ENCODE measurements around the gene DNAL4. TPM values are rescaled to one million over a fixed set of nuclear protein-coding genes. Genes with fewer than 3 reads are reported as not detected.
A peak's percentile ranks its signal among the peaks of the same experiment; 100 is the strongest.

Gene DNAL4
- 19.4 TPM for total RNA-seq (ENCODE audit: unreplicated experiment)
- long read RNA-seq, transcript DNAL4-201 (4 exons, 1,504 nt) = major isoform, 8 of 13 reads
- long read RNA-seq, partial matches to known transcripts = 2 of 13 reads
- long read RNA-seq, other reads (novel, unspliced or antisense) = 1 of 13 reads

GRCh38 chr22:38793721-38794466 lies at the start of gene DNAL4:
DNAL4 (minus strand) TSS chr22:38794143; CDS start chr22:38782731, 11,412 bp downstream.
- peak within 1 kb of the TSS; percentile 67 for H3K27ac Mint-ChIP-seq (ENCODE audit: unreplicated experiment)
- DNase-seq = peak; percentile 88
- peaks cover 6% of the 10 kb centered on the region for H3K36me3 Mint-ChIP-seq (ENCODE audit: unreplicated experiment)

GRCh38 chr22:38843201-38843656 lies 49.3 kb upstream of the DNAL4 start:
- peak; percentile 27 for TF ChIP-seq CTCF (IDR thresholded peaks at IDR 0.05; ENCODE audit: partially characterized antibody, unreplicated experiment)
- H3K4me3 Mint-ChIP-seq (ENCODE audit: unreplicated experiment) = no peak overlapping the region
- H3K27me3 Mint-ChIP-seq (ENCODE audit: unreplicated experiment) = peaks cover 23% of the 10 kb centered on the region
- peak; percentile 80 for DNase-seq
- H3K4me1 Mint-ChIP-seq (ENCODE audit: low read depth, unreplicated experiment) = peaks cover 10% of the 10 kb centered on the region
- H3K9me3 Mint-ChIP-seq (ENCODE audit: unreplicated experiment) = peaks cover 10% of the 10 kb centered on the region
- H3K36me3 Mint-ChIP-seq (ENCODE audit: unreplicated experiment) = no peaks in the 10 kb centered on the region
- H3K27ac Mint-ChIP-seq (ENCODE audit: unreplicated experiment) = no peak overlapping the region

More at GRCh38 chr22:38793721-38794466, at the start of gene DNAL4:
- Mint-ChIP-seq H3K9me3 (ENCODE audit: unreplicated experiment) (peaks cover 2% of the 10 kb centered on the region), H3K27me3 (ENCODE audit: unreplicated experiment) (peaks cover 8% of the 10 kb centered on the region), H3K4me3 (ENCODE audit: unreplicated experiment) (peak within 1 kb of the TSS; percentile 93), H3K4me1 (ENCODE audit: low read depth, unreplicated experiment) (no peaks in the 10 kb centered on the region)
- no peak for TF ChIP-seq CTCF (IDR thresholded peaks at IDR 0.05; ENCODE audit: partially characterized antibody, unreplicated experiment)

DNA sequence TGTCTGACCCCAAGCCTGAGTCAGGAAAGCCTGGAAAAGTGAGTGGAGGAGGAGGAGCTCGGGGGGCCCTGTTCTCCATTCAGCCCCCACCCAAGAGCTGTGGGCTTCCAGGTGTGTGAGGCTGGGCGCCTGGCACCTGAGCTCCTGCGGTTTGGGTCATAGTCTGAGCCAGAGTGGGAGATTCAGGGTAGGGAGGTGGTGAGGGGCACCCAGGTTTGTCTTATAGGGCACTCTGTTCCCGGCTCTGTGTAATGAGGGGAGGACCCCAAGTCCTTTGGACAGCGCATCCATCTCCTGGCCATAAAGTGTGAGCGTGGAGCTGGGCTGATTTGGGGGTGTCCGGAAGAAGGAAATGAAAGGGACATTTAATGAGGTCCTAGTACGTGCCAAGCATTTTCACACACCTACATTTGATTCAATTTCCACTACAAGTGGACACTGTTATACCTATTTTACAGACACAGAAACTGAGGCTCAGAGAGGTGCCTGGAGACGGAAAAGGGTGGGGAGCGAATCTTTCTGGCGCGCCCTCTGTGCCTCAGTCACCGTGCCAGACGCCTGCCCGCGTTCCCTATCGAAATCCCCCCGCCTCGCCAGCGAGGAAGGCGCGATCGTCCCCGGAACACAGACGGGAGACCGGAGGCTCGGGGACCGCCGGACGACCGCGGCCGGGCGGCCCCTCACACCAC lies 48.7 kb upstream of the DNAL4 start:
- Mint-ChIP-seq H3K27ac (ENCODE audit: unreplicated experiment) (peak overlapping the region; percentile 60), H3K9me3 (ENCODE audit: unreplicated experiment) (peaks cover 10% of the 10 kb centered on the region), H3K4me3 (ENCODE audit: unreplicated experiment) (peak overlapping the region; percentile 86), H3K4me1 (ENCODE audit: low read depth, unreplicated experiment) (peaks cover 10% of the 10 kb centered on the region), H3K36me3 (ENCODE audit: unreplicated experiment) (no peaks in the 10 kb centered on the region), H3K27me3 (ENCODE audit: unreplicated experiment) (peaks cover 22% of the 10 kb centered on the region)
- DNase-seq = no peak
- no peak for TF ChIP-seq CTCF (IDR thresholded peaks at IDR 0.05; ENCODE audit: partially characterized antibody, unreplicated experiment)

GRCh38 chr22:38841635-38842034 lies 47.7 kb upstream of the DNAL4 start:
- Mint-ChIP-seq H3K27ac (ENCODE audit: unreplicated experiment) (no peak overlapping the region), H3K27me3 (ENCODE audit: unreplicated experiment) (peaks cover 20% of the 10 kb centered on the region)

More at GRCh38 chr22:38841635-38842034, 47.7 kb upstream of the DNAL4 start:
- TF ChIP-seq CTCF (IDR thresholded peaks at IDR 0.05; ENCODE audit: partially characterized antibody, unreplicated experiment) = no peak
- DNase-seq = no peak
- H3K4me1 Mint-ChIP-seq (ENCODE audit: low read depth, unreplicated experiment) = peaks cover 10% of the 10 kb centered on the region
- peaks cover 10% of the 10 kb centered on the region for H3K9me3 Mint-ChIP-seq (ENCODE audit: unreplicated experiment)
- H3K4me3 Mint-ChIP-seq (ENCODE audit: unreplicated experiment) = no peak overlapping the region
- H3K36me3 Mint-ChIP-seq (ENCODE audit: unreplicated experiment) = no peaks in the 10 kb centered on the region

Data from glutamatergic neuron (in vitro differentiated cells).